Smooth muscle cell (in vitro differentiated cells): ENCODE data around the gene CNTNAP5. TPM values are rescaled to one million over a fixed set of nuclear protein-coding genes. Genes with fewer than 3 reads are reported as not detected.

Experiments
- DNase-seq: peaks from one replicate; lab custom pipeline; 2025; ENCODE audit not compliant: unreplicated experiment; lab: John Stamatoyannopoulos, UW
- H2AFZ ChIP-seq: fragments of 200-600 bp; sonication (generic); 2 replicates; pipeline ENCODE4 v1.6.0; 2016; ENCODE audit warnings: antibody characterized with exemption, low read depth, mild to moderate bottlenecking
- H3F3A ChIP-seq: fragments of 200-600 bp; sonication (generic); 2 replicates; pipeline ENCODE4 v1.6.0; 2017; ENCODE audit warnings: antibody characterized with exemption, low read depth
- H3K27ac ChIP-seq: fragments of 200-600 bp; sonication (generic); 2 replicates; pipeline ENCODE4 v1.5.1; 2016; ENCODE audit warnings: low read depth, mild to moderate bottlenecking
- H3K27me3 ChIP-seq: fragments of 200-600 bp; sonication (generic); 2 replicates; pipeline ENCODE4 v1.6.1; 2016; ENCODE audit warnings: low read depth, mild to moderate bottlenecking
- H3K36me3 ChIP-seq: fragments of 200-600 bp; sonication (generic); 2 replicates; pipeline ENCODE4 v1.5.1; 2016; ENCODE audit warnings: low read depth
- H3K4me1 ChIP-seq: fragments of 200-600 bp; sonication (generic); 2 replicates; pipeline ENCODE4 v1.5.1; 2016; ENCODE audit warnings: low read depth
- H3K4me2 ChIP-seq: fragments of 200-600 bp; sonication (generic); 2 replicates; pipeline ENCODE4 v1.6.0; 2016; ENCODE audit warnings: mild to moderate bottlenecking
- H3K4me3 ChIP-seq: fragments of 200-600 bp; sonication (generic); 2 replicates; pipeline ENCODE4 v1.5.1; 2016; ENCODE audit warnings: mild to moderate bottlenecking
- H3K79me2 ChIP-seq: fragments of 200-600 bp; sonication (generic); 2 replicates; pipeline ENCODE4 v1.6.0; 2016; ENCODE audit warnings: low read depth, mild to moderate bottlenecking
- H3K9ac ChIP-seq: fragments of 200-600 bp; sonication (generic); 2 replicates; pipeline ENCODE4 v1.6.0; 2016; ENCODE audit warnings: low read depth
- H3K9me3 ChIP-seq: fragments of 200-600 bp; sonication (generic); replicated peaks from 2 replicates; pipeline ENCODE4 v1.5.1; 2016; ENCODE audit warnings: low read depth
- H4K20me1 ChIP-seq: fragments of 200-600 bp; sonication (generic); 2 replicates; pipeline ENCODE4 v1.6.0; 2016; ENCODE audit warnings: low read depth
- CTCF ChIP-seq: fragments of 200-600 bp; sonication (generic); IDR thresholded peaks from 2 replicates; pipeline ENCODE4 v1.5.1; 2017; ENCODE audit warnings: borderline replicate concordance, mild to moderate bottlenecking, antibody characterized with exemption; ENCODE audit not compliant: insufficient read depth, poor library complexity, severe bottlenecking
- WGBS: methylation state at CpG from one replicate; pipeline ENCODE4 v1.1.7; 2016; ENCODE audit warnings: low lambda C conversion rate; 5-methylcytosine and 5-hydroxymethylcytosine counted together
- polyA plus RNA-seq: library from polyadenylated mRNA; unstranded; fragments of >200 nt; fragmentation: Nextera tagmentation; extraction: Ambion mirVana; gene quantifications from 2 replicates; pipeline ENCODE4 v1.2.1, GENCODE V29; 2016
- total RNA-seq: library from RNA; depleted of rRNA; stranded (reverse); fragments of >200 nt; gene quantifications from 2 replicates; pipeline ENCODE4 v1.2.3, GENCODE V29; 2014

The CNTNAP5 gene
- total and polyA plus RNA-seq, 2 experiments from 2014 or later, result not detected

- no peak for DNase-seq
- TF ChIP-seq CTCF, result no peak
- Histone ChIP-seq H2AFZ (no peak overlapping the region), H4K20me1 (no peaks in the 10 kb centered on the region), H3K9ac (no peak overlapping the region), H3K4me2 (no peak overlapping the region), H3K4me1 (no peaks in the 10 kb centered on the region), H3K9me3 (no peaks in the 10 kb centered on the region), H3K79me2 (no peaks in the 10 kb centered on the region), H3K27me3 (no peaks in the 10 kb centered on the region), H3K36me3 (no peaks in the 10 kb centered on the region), H3K4me3 (no peak overlapping the region), H3F3A (no peaks in the 10 kb centered on the region), H3K27ac (no peak overlapping the region)
- 76% methylated on average over 2 of the region's 2 CpGs for WGBS
These were observed 25.4 kb upstream of the CNTNAP5 start for GRCh38 chr2:123999681-124000080.

GRCh38 chr2:124001696-124002430, 23.2 kb upstream of the CNTNAP5 start:
- no peaks in the 10 kb centered on the region for H3F3A ChIP-seq
- H3K79me2 ChIP-seq, result no peaks in the 10 kb centered on the region

GRCh38 chr2:124018890-124019289, 6.2 kb upstream of the CNTNAP5 start:
- H3K4me2 ChIP-seq, result no peak overlapping the region
- no peaks in the 10 kb centered on the region for H3K4me1 ChIP-seq
- no peaks in the 10 kb centered on the region for H4K20me1 ChIP-seq
- H3K9me3 ChIP-seq, result no peaks in the 10 kb centered on the region
- no peak overlapping the region for H3K4me3 ChIP-seq
- no peak overlapping the region for H3K9ac ChIP-seq
- H3K36me3 ChIP-seq, result no peaks in the 10 kb centered on the region
- H3K27ac ChIP-seq, result no peak overlapping the region
- H2AFZ ChIP-seq, result no peak overlapping the region
- DNase-seq, result no peak
- peaks cover 28% of the 10 kb centered on the region for H3K27me3 ChIP-seq
- no peaks in the 10 kb centered on the region for H3K79me2 ChIP-seq
- no peaks in the 10 kb centered on the region for H3F3A ChIP-seq
- TF ChIP-seq CTCF, result peak; percentile 46

More at GRCh38 chr2:124001696-124002430, 23.2 kb upstream of the CNTNAP5 start:
- H3K27me3 ChIP-seq, result no peaks in the 10 kb centered on the region
- H3K9me3 ChIP-seq, result no peaks in the 10 kb centered on the region
- no peak overlapping the region for H3K4me3 ChIP-seq
- WGBS, result 86% methylated on average over 11 of the region's 11 CpGs
- H4K20me1 ChIP-seq, result no peaks in the 10 kb centered on the region
- H2AFZ ChIP-seq, result no peak overlapping the region
- no peak for TF ChIP-seq CTCF
- no peaks in the 10 kb centered on the region for H3K4me1 ChIP-seq
- H3K36me3 ChIP-seq, result no peaks in the 10 kb centered on the region
- H3K27ac ChIP-seq, result no peak overlapping the region
- no peak for DNase-seq
- H3K9ac ChIP-seq, result no peak overlapping the region
- no peak overlapping the region for H3K4me2 ChIP-seq
